SK-N-MC (cell line): ENCODE measurements around the gene L3MBTL1.

ENCODE experiments used
- DNase-seq: peaks from one replicate; pipeline ENCODE4 v3.0.0-alpha.2; 2011; ENCODE audit warnings: low read depth, low spot score
- H3K27ac ChIP-seq: fragments of 200-600 bp; sonication (generic); 2 replicates; pipeline ENCODE4 v1.5.1; 2016; ENCODE audit warnings: mixed run types
- H3K36me3 ChIP-seq: fragments of 200-600 bp; sonication (generic); 2 replicates; pipeline ENCODE4 v1.6.1; 2017; ENCODE audit warnings: antibody characterized with exemption, low read length, mixed read lengths; ENCODE audit not compliant: insufficient read depth
- H3K4me3 ChIP-seq: fragments of 200-600 bp; sonication (generic); 2 replicates; pipeline ENCODE4 v1.5.1; 2016
- H3K9ac ChIP-seq: fragments of 200-600 bp; sonication (generic); 2 replicates; pipeline ENCODE4 v1.8.0; 2017; ENCODE audit warnings: mixed run types, mixed read lengths; ENCODE audit not compliant: insufficient read length
- H3K9me3 ChIP-seq: fragments of 200-600 bp; sonication (generic); 2 replicates; pipeline ENCODE4 v1.6.1; 2017; ENCODE audit warnings: low read depth, mild to moderate bottlenecking, antibody characterized with exemption, low read length, moderate library complexity, mixed read lengths
- EZH2 ChIP-seq: fragments of 200-600 bp; sonication (generic); IDR thresholded peaks from one replicate; pipeline ENCODE4 v1.6.1; 2017; ENCODE audit warnings: antibody characterized with exemption
- FOXP2 ChIP-seq: optimal IDR thresholded peaks from 2 replicates; pipeline ENCODE3; 2011; ENCODE audit warnings: mild to moderate bottlenecking, moderate library complexity; ENCODE audit not compliant: insufficient read depth; ENCODE audit errors: extremely low read length, control extremely low read depth
- POLR2AphosphoS5 ChIP-seq: IDR thresholded peaks from 2 replicates; pipeline ENCODE4 v1.6.1; 2012; ENCODE audit warnings: mild to moderate bottlenecking, low read depth, low read length, borderline replicate concordance

The L3MBTL1 gene

DNA sequence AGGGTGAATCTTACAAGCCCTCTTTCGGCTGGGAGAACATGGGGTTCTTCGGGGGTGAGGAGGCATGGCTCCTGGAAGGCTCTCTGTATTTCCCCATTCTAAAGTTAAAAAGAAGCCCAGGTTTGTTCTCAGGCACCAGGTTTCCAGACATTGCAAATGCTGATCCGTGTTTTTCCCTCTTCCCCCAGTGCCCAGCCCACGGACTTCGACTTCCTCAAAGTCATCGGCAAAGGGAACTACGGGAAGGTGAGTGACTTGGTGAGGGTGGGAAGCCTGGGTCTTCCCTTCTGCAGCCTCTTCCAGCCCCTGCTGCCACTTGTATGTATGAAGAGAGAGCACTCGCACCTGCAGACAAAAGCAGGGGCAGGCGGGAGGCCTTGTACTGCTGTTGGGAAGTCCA, 60.0 kb downstream of the L3MBTL1 start:
- Histone ChIP-seq H3K27ac (no peak overlapping the region), H3K9me3 (no peaks in the 10 kb centered on the region), H3K36me3 (no peaks in the 10 kb centered on the region), H3K4me3 (no peak overlapping the region), H3K9ac (no peak overlapping the region)
- no peak for DNase-seq
- TF ChIP-seq POLR2AphosphoS5 = no peak
- no peak for TF ChIP-seq EZH2
- TF ChIP-seq FOXP2 = no peak

DNA sequence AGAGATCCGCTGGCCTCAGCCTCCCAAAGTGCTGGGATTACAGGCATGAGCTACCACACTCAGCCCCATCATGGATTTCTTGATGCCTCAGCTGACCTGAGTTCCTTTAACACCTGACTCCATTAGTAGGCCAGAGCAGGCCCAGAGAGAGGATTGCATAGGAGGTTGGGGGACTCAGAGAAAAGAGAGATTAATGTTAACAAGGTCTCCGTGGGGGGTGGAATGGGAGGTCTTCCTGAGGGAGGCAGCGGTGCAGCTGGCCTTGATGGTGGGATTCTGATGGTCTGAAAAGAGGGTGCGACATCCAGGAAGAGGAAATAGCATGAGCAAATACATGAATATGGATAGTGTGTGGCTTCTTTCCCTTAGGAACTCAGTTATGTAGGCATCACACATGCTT, 61.2 kb downstream of the L3MBTL1 start:
- H3K9me3 ChIP-seq = no peaks in the 10 kb centered on the region
- no peak for DNase-seq
- H3K27ac ChIP-seq = no peak overlapping the region
- H3K36me3 ChIP-seq = no peaks in the 10 kb centered on the region
- no peak for TF ChIP-seq EZH2
- no peak for TF ChIP-seq POLR2AphosphoS5
- TF ChIP-seq FOXP2 = no peak
- H3K9ac ChIP-seq = no peak overlapping the region
- no peak overlapping the region for H3K4me3 ChIP-seq

DNA sequence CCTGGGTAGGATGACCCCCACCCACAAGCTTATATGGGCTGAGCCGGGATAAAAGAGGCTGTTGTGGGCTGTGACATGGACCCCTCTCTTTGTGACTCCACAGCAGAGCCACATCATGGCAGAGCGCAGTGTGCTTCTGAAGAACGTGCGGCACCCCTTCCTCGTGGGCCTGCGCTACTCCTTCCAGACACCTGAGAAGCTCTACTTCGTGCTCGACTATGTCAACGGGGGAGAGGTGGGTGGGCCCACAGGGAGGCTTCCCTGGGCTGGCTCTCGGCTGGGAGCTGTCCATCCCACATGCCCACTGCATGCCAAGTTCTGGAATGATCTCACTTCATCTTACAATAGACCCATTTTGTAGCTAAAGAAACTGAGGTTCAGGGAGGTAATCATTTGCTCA, 61.8 kb downstream of the L3MBTL1 start:
- no peak for TF ChIP-seq FOXP2
- Histone ChIP-seq H3K27ac (no peak overlapping the region), H3K9me3 (no peaks in the 10 kb centered on the region), H3K4me3 (no peak overlapping the region), H3K9ac (no peak overlapping the region), H3K36me3 (no peaks in the 10 kb centered on the region)
- DNase-seq = no peak

DNA sequence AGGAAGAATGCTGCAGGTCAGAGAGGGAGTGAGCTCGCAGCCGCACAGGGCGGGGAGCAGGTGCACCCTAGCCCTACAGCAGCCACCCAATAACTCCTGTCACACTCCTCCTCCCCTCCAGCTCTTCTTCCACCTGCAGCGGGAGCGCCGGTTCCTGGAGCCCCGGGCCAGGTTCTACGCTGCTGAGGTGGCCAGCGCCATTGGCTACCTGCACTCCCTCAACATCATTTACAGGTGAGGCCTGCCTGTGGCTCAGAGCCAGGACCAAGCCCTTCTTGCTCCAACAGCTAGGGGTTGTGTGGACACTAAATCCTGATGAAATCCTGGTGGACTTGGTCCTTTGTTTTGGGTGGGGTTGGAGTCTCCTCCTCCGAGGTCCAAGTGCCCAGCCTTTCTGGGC, 63.0 kb downstream of the L3MBTL1 start:
- Histone ChIP-seq H3K9me3 (no peaks in the 10 kb centered on the region), H3K9ac (no peak overlapping the region), H3K36me3 (no peaks in the 10 kb centered on the region), H3K27ac (no peak overlapping the region), H3K4me3 (no peak overlapping the region)
- no peak for DNase-seq
- no peak for TF ChIP-seq FOXP2
- TF ChIP-seq EZH2 = no peak
- no peak for TF ChIP-seq POLR2AphosphoS5

DNA sequence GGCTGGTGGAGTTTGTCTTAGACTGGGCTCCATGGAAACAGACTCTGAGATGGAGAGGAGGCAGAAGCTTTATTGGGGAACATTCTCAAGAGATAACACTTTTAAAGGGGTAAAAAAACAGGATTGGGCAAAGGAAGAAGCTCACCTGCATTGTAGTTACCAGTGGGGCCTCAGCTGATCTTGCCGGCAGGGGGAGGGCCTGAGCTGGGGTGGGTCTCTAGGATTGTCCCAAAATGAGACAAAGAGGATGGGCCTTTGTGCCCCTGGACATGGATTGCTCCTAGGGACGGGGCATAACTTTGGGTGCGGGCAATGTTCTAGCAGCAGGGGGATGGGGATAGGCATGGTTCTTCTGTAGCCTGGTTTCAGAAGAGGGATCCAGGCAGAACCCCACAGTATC, 63.8 kb downstream of the L3MBTL1 start:
- no peaks in the 10 kb centered on the region for H3K9me3 ChIP-seq
- no peak overlapping the region for H3K4me3 ChIP-seq
- no peak overlapping the region for H3K27ac ChIP-seq
- no peak for TF ChIP-seq FOXP2
- no peak for TF ChIP-seq POLR2AphosphoS5
- H3K36me3 ChIP-seq = no peaks in the 10 kb centered on the region
- DNase-seq = no peak
- H3K9ac ChIP-seq = no peak overlapping the region

DNA sequence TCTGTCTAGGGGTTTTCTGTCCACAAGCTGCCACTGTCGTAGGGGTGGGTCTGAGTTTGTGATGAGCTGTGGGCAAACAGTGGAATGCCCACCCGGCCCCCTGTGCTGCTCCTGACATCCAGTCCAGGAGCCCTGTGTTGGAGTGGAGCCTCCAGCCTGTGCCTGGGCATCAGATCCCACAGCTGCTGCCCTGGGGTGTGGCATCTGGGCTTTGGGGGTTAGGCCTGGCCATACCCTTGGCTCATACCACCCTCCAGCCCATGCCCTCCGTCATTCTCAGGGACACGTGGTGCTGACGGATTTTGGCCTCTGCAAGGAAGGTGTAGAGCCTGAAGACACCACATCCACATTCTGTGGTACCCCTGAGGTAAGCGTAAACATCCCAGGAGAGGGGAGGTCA, 64.3 kb downstream of the L3MBTL1 start:
- TF ChIP-seq FOXP2 = no peak
- TF ChIP-seq EZH2 = no peak
- TF ChIP-seq POLR2AphosphoS5 = no peak
- H3K36me3 ChIP-seq = no peaks in the 10 kb centered on the region
- no peak overlapping the region for H3K27ac ChIP-seq
- no peak overlapping the region for H3K9ac ChIP-seq
- H3K9me3 ChIP-seq = no peaks in the 10 kb centered on the region
- no peak overlapping the region for H3K4me3 ChIP-seq
- DNase-seq = no peak

DNA sequence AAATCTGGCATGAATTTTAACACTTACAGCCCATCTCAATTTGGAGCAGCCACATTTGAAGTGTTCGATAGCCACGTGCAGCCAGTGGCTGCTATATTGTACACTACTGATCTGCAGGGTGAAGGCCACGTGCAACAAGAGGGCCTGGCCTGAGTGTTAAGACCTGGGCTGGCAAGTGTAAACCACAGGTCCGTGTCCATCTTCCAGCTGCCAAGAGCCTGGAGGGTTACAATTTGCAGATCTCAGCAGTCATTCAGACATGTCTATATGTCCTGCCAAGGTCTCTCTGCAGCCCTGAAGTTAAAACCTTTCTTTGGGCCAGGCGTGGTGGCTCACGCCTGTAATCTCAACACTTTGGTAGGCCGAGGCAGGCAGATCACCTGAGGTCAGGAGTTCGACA, 65.4 kb downstream of the L3MBTL1 start:
- no peak overlapping the region for H3K27ac ChIP-seq
- no peak for DNase-seq
- H3K9me3 ChIP-seq = no peaks in the 10 kb centered on the region
- no peak overlapping the region for H3K9ac ChIP-seq
- no peak overlapping the region for H3K4me3 ChIP-seq
- no peak for TF ChIP-seq FOXP2
- TF ChIP-seq POLR2AphosphoS5 = no peak
- no peak for TF ChIP-seq EZH2
- no peaks in the 10 kb centered on the region for H3K36me3 ChIP-seq

DNA sequence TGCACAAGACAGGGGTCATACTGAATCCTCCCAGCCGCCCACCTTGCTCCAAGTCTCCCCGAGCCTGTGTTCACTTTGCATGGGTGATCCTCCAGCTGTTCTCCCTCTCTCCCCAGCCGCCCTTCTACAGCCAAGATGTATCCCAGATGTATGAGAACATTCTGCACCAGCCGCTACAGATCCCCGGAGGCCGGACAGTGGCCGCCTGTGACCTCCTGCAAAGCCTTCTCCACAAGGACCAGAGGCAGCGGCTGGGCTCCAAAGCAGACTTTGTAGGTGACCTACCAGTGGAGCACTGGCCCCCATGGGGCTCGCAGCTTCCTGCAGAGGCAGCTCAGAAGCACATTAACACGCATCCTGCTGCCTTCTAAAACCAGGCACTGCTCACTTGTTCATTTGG, 68.6 kb downstream of the L3MBTL1 start:
- Histone ChIP-seq H3K9me3 (no peaks in the 10 kb centered on the region), H3K4me3 (no peak overlapping the region), H3K9ac (no peak overlapping the region), H3K27ac (no peak overlapping the region), H3K36me3 (no peaks in the 10 kb centered on the region)
- TF ChIP-seq EZH2 (no peak), POLR2AphosphoS5 (no peak), FOXP2 (no peak)
- DNase-seq = no peak

DNA sequence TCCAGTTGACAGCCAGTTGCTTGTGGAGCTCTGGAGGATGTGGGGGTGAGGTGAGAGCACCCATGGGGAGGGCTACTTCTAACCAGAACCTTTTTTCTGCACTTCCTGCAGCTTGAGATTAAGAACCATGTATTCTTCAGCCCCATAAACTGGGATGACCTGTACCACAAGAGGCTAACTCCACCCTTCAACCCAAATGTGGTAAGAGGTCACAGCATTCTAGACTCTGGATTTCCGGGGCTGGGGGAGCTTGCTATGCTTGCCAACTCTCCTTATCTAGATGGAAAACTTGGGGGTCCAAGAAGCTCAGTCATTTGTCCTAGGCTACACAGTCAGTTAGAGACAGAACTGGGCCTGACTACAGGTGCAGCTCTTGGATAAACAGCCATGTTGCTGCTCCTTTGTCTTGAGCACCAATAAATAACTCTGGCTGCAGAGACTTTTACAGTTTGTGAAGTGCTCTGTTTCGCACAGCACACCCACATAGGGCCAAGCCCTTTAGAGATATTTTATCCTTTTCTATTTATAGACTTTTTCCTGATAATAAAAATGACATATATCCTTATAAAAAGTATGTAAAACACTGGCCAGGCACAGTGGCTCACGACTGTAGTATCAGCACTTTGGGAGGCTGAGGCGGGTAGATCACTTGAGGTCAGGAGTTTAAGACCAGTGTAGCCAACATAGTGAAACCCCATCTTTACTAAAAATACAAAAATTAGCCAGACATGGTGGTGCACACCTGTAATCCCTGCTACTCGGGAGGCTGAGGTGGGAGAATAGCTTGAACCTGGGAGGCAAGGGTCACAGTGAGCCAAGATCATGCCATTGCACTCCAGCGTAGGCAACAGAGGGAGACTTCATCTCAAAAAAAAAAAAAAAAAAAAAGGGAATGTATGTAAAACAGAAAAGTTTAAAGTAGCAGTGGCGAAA, 72.6 kb downstream of the L3MBTL1 start:
- TF ChIP-seq FOXP2 (no peak), POLR2AphosphoS5 (no peak), EZH2 (no peak)
- DNase-seq = no peak
- Histone ChIP-seq H3K36me3 (no peaks in the 10 kb centered on the region), H3K27ac (no peak overlapping the region), H3K9ac (no peak overlapping the region), H3K4me3 (no peak overlapping the region), H3K9me3 (no peaks in the 10 kb centered on the region)
